SU-DHL-6 (cell line): ENCODE results near the gene PSMA5.

Experiments used
- H2AFZ ChIP-seq: fragments of 200-600 bp; sonication (generic); 2 replicates; pipeline ENCODE4 v1.6.1; 2014; ENCODE audit warnings: low read depth, mild to moderate bottlenecking, moderate library complexity, mixed read lengths, antibody characterized with exemption, low read length; ENCODE audit not compliant: severe bottlenecking
- H3F3A ChIP-seq: fragments of 200-600 bp; shearing (Covaris generic); 2 replicates; pipeline ENCODE4 v1.6.0; 2016; ENCODE audit warnings: antibody characterized with exemption, mild to moderate bottlenecking; ENCODE audit not compliant: insufficient read depth
- H3K27ac ChIP-seq: fragments of 200-600 bp; sonication (generic); 2 replicates; pipeline ENCODE4 v1.5.1; 2016; ENCODE audit warnings: low read depth, mild to moderate bottlenecking, low read length, moderate library complexity, mixed read lengths
- H3K27me3 ChIP-seq: fragments of 200-600 bp; sonication (generic), shearing (Covaris generic); 2 replicates; pipeline ENCODE4 v1.6.0; 2014; ENCODE audit warnings: mild to moderate bottlenecking, low read length
- H3K36me3 ChIP-seq: fragments of 200-600 bp; sonication (generic); 2 replicates; pipeline ENCODE4 v1.6.1; 2014; ENCODE audit warnings: mild to moderate bottlenecking, low read length, mixed read lengths
- H3K4me2 ChIP-seq: fragments of 300-600, 200-600 bp; shearing (Covaris generic), sonication (generic); 2 replicates; pipeline ENCODE4 v1.6.0; 2014; ENCODE audit warnings: low read length, low read depth, mild to moderate bottlenecking; ENCODE audit not compliant: poor library complexity, severe bottlenecking
- H3K4me3 ChIP-seq: fragments of 200-600 bp; sonication (generic); 2 replicates; pipeline ENCODE4 v1.5.1; 2014; ENCODE audit warnings: antibody characterized with exemption, low read length, mild to moderate bottlenecking, mixed read lengths; ENCODE audit not compliant: insufficient read depth, poor library complexity, severe bottlenecking
- H3K79me2 ChIP-seq: fragments of 200-600 bp; sonication (generic); 2 replicates; pipeline ENCODE4 v1.6.1; 2014; ENCODE audit warnings: mild to moderate bottlenecking, low read length, moderate library complexity; ENCODE audit not compliant: insufficient read depth
- H3K9ac ChIP-seq: fragments of 200-600 bp; sonication (generic); 2 replicates; pipeline ENCODE4 v1.7.0; 2014; ENCODE audit warnings: mild to moderate bottlenecking, low read length
- H3K9me2 ChIP-seq: fragments of 200-600 bp; sonication (generic); replicated peaks from 2 replicates; pipeline ENCODE4 v1.6.1; 2014; ENCODE audit warnings: low read length; ENCODE audit not compliant: insufficient read depth
- H3K9me3 ChIP-seq: fragments of 200-600 bp; sonication (generic); 2 replicates; pipeline ENCODE4 v1.6.1; 2014; ENCODE audit warnings: low read length, mixed read lengths; ENCODE audit not compliant: insufficient read depth
- H4K20me1 ChIP-seq: fragments of 200-600 bp; sonication (generic); 2 replicates; pipeline ENCODE4 v1.6.1; 2014; ENCODE audit warnings: low read depth, mild to moderate bottlenecking, antibody characterized with exemption, low read length, moderate library complexity, mixed read lengths
- EZH2phosphoT487 ChIP-seq: fragments of 200-600 bp; sonication (generic), shearing (Covaris generic); conservative IDR thresholded peaks from 2 replicates; pipeline ENCODE4 v1.6.1; 2018; ENCODE audit warnings: mild to moderate bottlenecking, antibody characterized with exemption, low read length, moderate library complexity, mixed read lengths
- TF ChIP-seq, protein P1 (sequence below): fragments of 200-600 bp; sonication (generic); IDR thresholded peaks from one replicate; pipeline ENCODE4 v1.5.1; 2017; ENCODE audit warnings: antibody characterized with exemption, mild to moderate bottlenecking, low read length, moderate library complexity; ENCODE audit not compliant: insufficient read depth, poor library complexity, severe bottlenecking

PSMA5 gene

DNA sequence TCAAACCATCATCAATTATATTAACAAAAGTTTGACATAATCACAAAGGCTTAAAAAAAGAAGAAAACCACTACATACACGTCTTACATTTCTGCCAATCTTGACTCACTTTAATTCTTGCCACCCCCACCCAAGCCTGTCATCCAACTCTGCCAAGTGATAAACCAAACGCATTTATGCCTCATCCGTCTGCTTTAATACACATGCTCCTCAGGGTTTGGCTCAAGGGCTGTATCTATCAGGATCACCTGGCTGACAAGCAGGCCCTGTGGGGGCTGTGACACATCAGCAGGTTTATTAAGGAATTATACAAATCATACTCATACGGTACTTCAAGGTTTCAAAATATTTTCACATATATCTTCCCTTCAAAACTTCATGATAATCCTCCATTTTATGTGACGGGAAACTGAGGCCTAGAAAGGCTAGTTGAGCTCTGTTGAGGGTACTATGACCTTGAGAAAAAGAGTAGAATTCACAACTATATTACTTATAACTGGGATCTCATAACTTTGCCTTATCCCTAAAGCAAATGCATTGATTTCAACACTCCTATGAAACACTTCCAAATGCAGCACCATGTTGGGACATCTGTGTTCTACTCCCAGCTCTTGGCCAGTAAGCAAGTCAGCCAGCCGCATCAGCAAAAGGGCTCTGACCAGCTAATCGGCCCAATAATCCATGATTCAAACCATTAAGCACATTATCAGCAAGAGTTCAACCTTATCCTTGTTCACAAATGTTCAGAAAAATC lies 37.2 kb downstream of the PSMA5 start:
- no peaks in the 10 kb centered on the region for H3K79me2 ChIP-seq
- H3F3A ChIP-seq = no peaks in the 10 kb centered on the region

DNA sequence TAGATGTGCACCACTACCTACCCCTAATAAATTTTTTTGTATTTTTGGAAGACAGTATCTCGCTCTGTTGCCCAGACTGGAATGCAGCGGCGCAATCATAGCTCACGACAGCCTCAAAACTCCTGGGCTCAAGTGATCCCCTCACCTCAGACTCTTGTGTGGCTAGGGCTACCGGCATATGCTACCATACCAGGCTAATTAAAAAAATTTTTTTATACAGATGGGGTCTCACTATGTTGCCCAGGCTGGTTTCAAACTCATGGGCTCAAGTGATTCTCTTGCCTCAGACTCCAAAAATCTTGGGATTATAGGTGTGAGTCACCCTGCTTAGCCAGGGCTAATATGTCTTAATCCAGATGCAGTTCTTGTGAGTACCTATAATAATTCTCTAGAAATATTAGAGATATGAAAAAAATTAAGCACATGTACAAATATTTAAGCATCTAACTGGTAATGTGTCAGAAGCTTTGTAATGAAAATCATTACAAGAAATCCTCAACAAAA lies 38.0 kb downstream of the PSMA5 start:
- H2AFZ ChIP-seq = no peak overlapping the region
- H3F3A ChIP-seq = no peaks in the 10 kb centered on the region
- no peaks in the 10 kb centered on the region for H3K27me3 ChIP-seq
- H3K79me2 ChIP-seq = no peaks in the 10 kb centered on the region
- no peaks in the 10 kb centered on the region for H3K9me3 ChIP-seq
- no peak overlapping the region for H3K4me2 ChIP-seq
- no peaks in the 10 kb centered on the region for H3K9me2 ChIP-seq
- H4K20me1 ChIP-seq = no peaks in the 10 kb centered on the region; the same call in 1 of the 2 replicates
- no peak overlapping the region for H3K27ac ChIP-seq
- no peak overlapping the region for H3K9ac ChIP-seq
- H3K36me3 ChIP-seq = no peaks in the 10 kb centered on the region
- no peak for TF ChIP-seq EZH2phosphoT487
- TF ChIP-seq, protein P1, sequence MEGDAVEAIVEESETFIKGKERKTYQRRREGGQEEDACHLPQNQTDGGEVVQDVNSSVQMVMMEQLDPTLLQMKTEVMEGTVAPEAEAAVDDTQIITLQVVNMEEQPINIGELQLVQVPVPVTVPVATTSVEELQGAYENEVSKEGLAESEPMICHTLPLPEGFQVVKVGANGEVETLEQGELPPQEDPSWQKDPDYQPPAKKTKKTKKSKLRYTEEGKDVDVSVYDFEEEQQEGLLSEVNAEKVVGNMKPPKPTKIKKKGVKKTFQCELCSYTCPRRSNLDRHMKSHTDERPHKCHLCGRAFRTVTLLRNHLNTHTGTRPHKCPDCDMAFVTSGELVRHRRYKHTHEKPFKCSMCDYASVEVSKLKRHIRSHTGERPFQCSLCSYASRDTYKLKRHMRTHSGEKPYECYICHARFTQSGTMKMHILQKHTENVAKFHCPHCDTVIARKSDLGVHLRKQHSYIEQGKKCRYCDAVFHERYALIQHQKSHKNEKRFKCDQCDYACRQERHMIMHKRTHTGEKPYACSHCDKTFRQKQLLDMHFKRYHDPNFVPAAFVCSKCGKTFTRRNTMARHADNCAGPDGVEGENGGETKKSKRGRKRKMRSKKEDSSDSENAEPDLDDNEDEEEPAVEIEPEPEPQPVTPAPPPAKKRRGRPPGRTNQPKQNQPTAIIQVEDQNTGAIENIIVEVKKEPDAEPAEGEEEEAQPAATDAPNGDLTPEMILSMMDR = no peak
- no peak overlapping the region for H3K4me3 ChIP-seq

More for the DNA sequence above, 37.2 kb downstream of the PSMA5 start:
- no peak overlapping the region for H3K27ac ChIP-seq
- no peaks in the 10 kb centered on the region for H3K9me3 ChIP-seq
- no peaks in the 10 kb centered on the region for H3K27me3 ChIP-seq
- no peak overlapping the region for H3K4me3 ChIP-seq
- TF ChIP-seq EZH2phosphoT487 = no peak
- TF ChIP-seq, protein P1 = no peak
- H3K9ac ChIP-seq = no peak overlapping the region
- no peak overlapping the region for H2AFZ ChIP-seq
- no peaks in the 10 kb centered on the region for H3K36me3 ChIP-seq
- no peaks in the 10 kb centered on the region for H3K9me2 ChIP-seq
- H4K20me1 ChIP-seq = no peaks in the 10 kb centered on the region; the same call in 1 of the 2 replicates
- no peak overlapping the region for H3K4me2 ChIP-seq

DNA sequence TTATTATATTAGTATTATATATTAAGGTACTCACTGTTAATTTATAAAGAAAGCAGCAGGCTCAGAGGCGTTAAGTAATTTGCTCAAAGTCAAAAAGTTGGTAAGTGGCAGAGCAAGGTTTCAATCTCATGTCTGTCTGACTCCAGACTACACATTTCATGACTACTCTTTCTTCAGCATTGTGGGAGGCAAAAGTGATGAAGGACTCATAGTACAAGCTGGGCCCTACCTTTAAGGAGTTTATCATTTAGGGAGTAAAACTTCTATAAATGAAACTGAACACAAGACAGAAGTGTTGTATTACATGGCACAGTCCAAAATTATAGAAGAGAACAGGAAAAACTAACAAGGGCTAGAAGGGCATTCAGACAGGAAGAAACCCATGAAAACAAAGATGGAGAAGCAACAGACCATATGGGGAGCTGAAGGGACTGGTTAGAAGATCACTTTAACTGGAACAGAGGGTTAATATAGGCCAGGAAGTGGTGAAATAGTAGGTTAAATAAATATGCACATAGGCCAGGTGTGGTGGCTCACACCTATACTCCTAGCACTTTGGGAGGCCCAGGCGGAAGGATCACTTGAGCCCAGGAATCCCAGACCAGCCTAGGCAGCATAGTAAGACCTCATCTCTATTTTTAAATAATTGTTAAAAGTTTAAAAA lies 40.1 kb downstream of the PSMA5 start:
- no peak overlapping the region for H3K4me2 ChIP-seq
- no peaks in the 10 kb centered on the region for H3K9me2 ChIP-seq
- no peaks in the 10 kb centered on the region for H3K79me2 ChIP-seq
- no peaks in the 10 kb centered on the region; the same call in 1 of the 2 replicates for H4K20me1 ChIP-seq
- no peaks in the 10 kb centered on the region for H3K27me3 ChIP-seq
- TF ChIP-seq, protein P1 = no peak
- no peak for TF ChIP-seq EZH2phosphoT487
- no peak overlapping the region for H2AFZ ChIP-seq
- H3K9me3 ChIP-seq = no peaks in the 10 kb centered on the region
- H3F3A ChIP-seq = no peaks in the 10 kb centered on the region
- H3K36me3 ChIP-seq = no peaks in the 10 kb centered on the region
- no peak overlapping the region for H3K4me3 ChIP-seq
- no peak overlapping the region for H3K27ac ChIP-seq
- no peak overlapping the region for H3K9ac ChIP-seq
